CD14-positive monocyte (primary cell): ENCODE results near the gene PDE1A. TPM values are rescaled to one million over a fixed set of nuclear protein-coding genes. Genes with fewer than 3 reads are reported as not detected.

Experiments used
- DNase-seq, 3 donors: peaks; one replicate each; pipeline ENCODE4 v3.0.0-alpha.2; 2011 to 2022
- H2AFZ ChIP-seq: 2 replicates; pipeline ENCODE4 v1.6.0; 2012; ENCODE audit warnings: mild to moderate bottlenecking, low read depth, low read length, inconsistent platforms; ENCODE audit not compliant: insufficient read depth, poor library complexity, severe bottlenecking
- H3K27ac ChIP-seq, 2 donors: 1 replicate in 1 of 2; 2 replicates in 1 of 2; pipeline ENCODE4 v1.5.1; 2012 to 2013; ENCODE audit warnings: low read length in 2 of 2, control low read depth in 1 of 2, inconsistent platforms in 1 of 2, low read depth in 1 of 2, mild to moderate bottlenecking in 1 of 2
- H3K27me3 ChIP-seq, 2 donors: one replicate each; pipeline versions ENCODE4 v1.6.0 to v1.6.1; 2011 to 2013; ENCODE audit warnings: low read length in 2 of 2; ENCODE audit not compliant: control insufficient read depth in 2 of 2, insufficient read depth in 2 of 2
- H3K36me3 ChIP-seq, 2 donors: replicated peaks in 1 of 2; 1 replicate in 1 of 2; 2 replicates in 1 of 2; pipeline versions ENCODE4 v1.5.1 to v1.6.1; 2012 to 2013; ENCODE audit warnings: low read length in 2 of 2, control low read depth in 1 of 2, inconsistent platforms in 1 of 2, mild to moderate bottlenecking in 1 of 2; ENCODE audit not compliant: insufficient read depth in 2 of 2, control insufficient read depth in 1 of 2
- H3K4me1 ChIP-seq, 2 donors: 1 replicate in 1 of 2; 2 replicates in 1 of 2; pipeline versions ENCODE4 v1.5.1 to v1.6.1; 2012 to 2013; ENCODE audit warnings: low read length in 2 of 2, control low read depth in 1 of 2, inconsistent platforms in 1 of 2, mild to moderate bottlenecking in 1 of 2, moderate library complexity in 1 of 2; ENCODE audit not compliant: insufficient read depth in 2 of 2, control insufficient read depth in 1 of 2
- H3K4me2 ChIP-seq: replicated peaks from 2 replicates; pipeline ENCODE3; 2012; ENCODE audit warnings: low read length, moderate library complexity, mild to moderate bottlenecking; ENCODE audit not compliant: poor library complexity, severe bottlenecking; ENCODE audit errors: extremely low read depth
- H3K4me3 ChIP-seq, 3 experiments: fragments of 200-600 bp in 1 of 3; sonication (generic) in 1 of 3; replicated peaks in 1 of 3; 1 replicate in 2 of 3; 2 replicates in 1 of 3; pipeline ENCODE4 v1.5.1; 2011 to 2013; ENCODE audit warnings: low read length in 3 of 3, mild to moderate bottlenecking in 3 of 3, control low read depth in 2 of 3, low read depth in 2 of 3, inconsistent platforms in 1 of 3, moderate library complexity in 1 of 3
- H3K79me2 ChIP-seq: 2 replicates; pipeline ENCODE4 v1.6.0; 2012; ENCODE audit warnings: mild to moderate bottlenecking, control low read depth, inconsistent platforms, low read length, moderate library complexity; ENCODE audit not compliant: insufficient read depth
- H3K9ac ChIP-seq: 2 replicates; pipeline ENCODE4 v1.6.0; 2017; ENCODE audit warnings: low read length, mild to moderate bottlenecking; ENCODE audit not compliant: insufficient read depth, poor library complexity, severe bottlenecking
- H3K9me3 ChIP-seq, 2 donors: replicated peaks in 1 of 2; 1 replicate in 1 of 2; 2 replicates in 1 of 2; pipeline versions ENCODE4 v1.5.1 to v1.6.1; 2012 to 2013; ENCODE audit warnings: low read length in 2 of 2, control low read depth in 1 of 2; ENCODE audit not compliant: control insufficient read depth in 1 of 2, insufficient read depth in 1 of 2
- H4K20me1 ChIP-seq: 2 replicates; pipeline ENCODE4 v1.6.0; 2012; ENCODE audit warnings: mild to moderate bottlenecking, low read length, control low read depth, moderate library complexity; ENCODE audit not compliant: insufficient read depth
- H3K27ac Mint-ChIP-seq, 7 donors: one replicate each; pipeline ENCODE4 v1.8.0; 2020; ENCODE audit warnings: mild to moderate bottlenecking in 7 of 7, mixed read lengths in 7 of 7, moderate library complexity in 6 of 7, inconsistent platforms in 2 of 7
- H3K27me3 Mint-ChIP-seq, 3 donors: one replicate each; pipeline ENCODE4 v1.8.0; 2021 to 2022; ENCODE audit warnings: low read depth in 3 of 3, mild to moderate bottlenecking in 3 of 3, mixed read lengths in 3 of 3, moderate library complexity in 3 of 3, inconsistent platforms in 1 of 3
- H3K36me3 Mint-ChIP-seq, 2 donors: one replicate each; pipeline ENCODE4 v1.8.0; 2020; ENCODE audit warnings: mixed read lengths in 2 of 2, inconsistent platforms in 1 of 2, mild to moderate bottlenecking in 1 of 2
- H3K4me1 Mint-ChIP-seq: one replicate; pipeline ENCODE4 v1.8.0; 2020; ENCODE audit warnings: mild to moderate bottlenecking, mixed read lengths
- H3K4me3 Mint-ChIP-seq, 2 donors: one replicate each; pipeline ENCODE4 v1.8.0; 2020; ENCODE audit warnings: mild to moderate bottlenecking in 2 of 2, mixed read lengths in 2 of 2, moderate library complexity in 1 of 2
- H3K9me3 Mint-ChIP-seq, 7 donors: one replicate each; pipeline ENCODE4 v1.8.0; 2020 to 2022; ENCODE audit warnings: mixed read lengths in 7 of 7, mild to moderate bottlenecking in 6 of 7, moderate library complexity in 6 of 7, inconsistent platforms in 2 of 7
- WGBS: methylation state at CpG from one replicate; pipeline ENCODE4 v1.1.5; 2013; ENCODE audit warnings: missing lambda C conversion rate; ENCODE audit not compliant: insufficient coverage; 5-methylcytosine and 5-hydroxymethylcytosine counted together
- intact Hi-C, 2 donors: fragments of 100-400 bp; cut with micrococcal nuclease; formaldehyde crosslinking; loops; one replicate each; pipeline versions ENCODE4 v1.15.0 to v1.15.1; 2023
- polyA plus RNA-seq, 3 donors: library from polyadenylated mRNA; depleted of rRNA in 1 of 3; unstranded in 2 of 3; stranded (reverse) in 1 of 3; fragments of 300-500 nt in 2 of 3; fragments of >200 nt in 1 of 3; fragmentation: Illumina TruSeq in 2 of 3; gene quantifications; 1 replicate in 2 of 3; 2 replicates in 1 of 3; pipeline ENCODE4 v1.2.3, GENCODE V29; 2012 to 2021
- TF ChIP-seq, protein P1 (sequence below): fragments of 200-600 bp; IDR thresholded peaks from one replicate; pipeline ENCODE4 v1.8.0; 2022; ENCODE audit warnings: antibody characterized with exemption, mild to moderate bottlenecking

PDE1A gene
- polyA plus RNA-seq, 3 donors, result not detected

DNA sequence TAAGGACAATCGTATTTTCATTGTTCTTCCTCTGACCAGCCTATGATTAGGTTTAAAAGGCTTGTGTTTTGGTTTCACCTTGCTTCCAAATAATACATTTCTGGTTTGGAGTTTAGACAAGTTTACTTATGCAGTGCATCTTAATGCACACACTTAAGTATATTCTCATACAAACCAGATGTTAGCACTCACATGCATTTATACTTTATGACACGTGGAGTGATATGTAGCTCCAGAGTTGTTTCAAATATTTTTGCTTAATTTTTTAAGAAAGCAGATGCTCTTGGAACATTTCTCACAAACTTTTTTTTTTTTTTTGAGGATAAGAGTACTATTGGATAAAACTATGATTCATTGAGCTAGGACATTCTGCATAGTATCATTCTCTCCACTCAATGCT, 109.9 kb downstream of the PDE1A start:
- H2AFZ ChIP-seq, result no peak overlapping the region
- Mint-ChIP-seq H3K27ac (no peak overlapping the region), H3K4me1 (no peaks in the 10 kb centered on the region), H3K4me3 (no peak overlapping the region), H3K9me3 (no peaks in the 10 kb centered on the region), H3K36me3 (no peaks in the 10 kb centered on the region), H3K27me3 (no peaks in the 10 kb centered on the region)
- H4K20me1 ChIP-seq, result no peaks in the 10 kb centered on the region
- no peak overlapping the region for H3K4me3 ChIP-seq
- H3K27ac ChIP-seq, result no peak overlapping the region
- no peak overlapping the region for H3K9ac ChIP-seq
- no CpG with 5 or more reads among the region's 2 CpGs for WGBS
- no peak for DNase-seq
- H3K4me1 ChIP-seq, result no peaks in the 10 kb centered on the region
- intact Hi-C loops, result no loop called here
- H3K9me3 ChIP-seq, result no peaks in the 10 kb centered on the region
- TF ChIP-seq, protein P1, sequence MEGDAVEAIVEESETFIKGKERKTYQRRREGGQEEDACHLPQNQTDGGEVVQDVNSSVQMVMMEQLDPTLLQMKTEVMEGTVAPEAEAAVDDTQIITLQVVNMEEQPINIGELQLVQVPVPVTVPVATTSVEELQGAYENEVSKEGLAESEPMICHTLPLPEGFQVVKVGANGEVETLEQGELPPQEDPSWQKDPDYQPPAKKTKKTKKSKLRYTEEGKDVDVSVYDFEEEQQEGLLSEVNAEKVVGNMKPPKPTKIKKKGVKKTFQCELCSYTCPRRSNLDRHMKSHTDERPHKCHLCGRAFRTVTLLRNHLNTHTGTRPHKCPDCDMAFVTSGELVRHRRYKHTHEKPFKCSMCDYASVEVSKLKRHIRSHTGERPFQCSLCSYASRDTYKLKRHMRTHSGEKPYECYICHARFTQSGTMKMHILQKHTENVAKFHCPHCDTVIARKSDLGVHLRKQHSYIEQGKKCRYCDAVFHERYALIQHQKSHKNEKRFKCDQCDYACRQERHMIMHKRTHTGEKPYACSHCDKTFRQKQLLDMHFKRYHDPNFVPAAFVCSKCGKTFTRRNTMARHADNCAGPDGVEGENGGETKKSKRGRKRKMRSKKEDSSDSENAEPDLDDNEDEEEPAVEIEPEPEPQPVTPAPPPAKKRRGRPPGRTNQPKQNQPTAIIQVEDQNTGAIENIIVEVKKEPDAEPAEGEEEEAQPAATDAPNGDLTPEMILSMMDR, result no peak
- no peaks in the 10 kb centered on the region for H3K36me3 ChIP-seq
- H3K27me3 ChIP-seq, result no peaks in the 10 kb centered on the region
- no peak overlapping the region for H3K4me2 ChIP-seq
- no peaks in the 10 kb centered on the region for H3K79me2 ChIP-seq

DNA sequence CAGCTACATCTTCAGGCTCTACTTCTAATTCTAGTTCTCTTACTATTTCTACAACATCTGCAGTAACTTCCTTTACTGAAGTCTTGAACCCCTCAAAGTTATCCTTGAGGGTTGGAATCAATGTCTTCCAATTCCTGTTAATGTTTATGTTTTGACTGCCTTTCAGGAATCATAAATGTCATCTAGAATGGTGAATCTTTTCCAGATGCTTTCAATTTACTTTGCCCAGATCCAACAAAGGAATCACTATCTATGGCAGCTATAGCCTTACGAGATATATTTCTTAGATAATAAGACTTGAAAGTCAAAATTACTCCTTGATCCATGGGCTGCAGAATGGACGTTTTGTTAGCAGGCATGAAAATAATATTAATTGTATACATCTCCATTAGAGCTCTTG, 123.9 kb downstream of the PDE1A start:
- Histone ChIP-seq H3K4me1 (no peaks in the 10 kb centered on the region), H3K9me3 (no peaks in the 10 kb centered on the region), H2AFZ (no peak overlapping the region), H3K4me3 (no peak overlapping the region), H3K27ac (no peak overlapping the region), H3K4me2 (no peak overlapping the region), H3K27me3 (no peaks in the 10 kb centered on the region), H4K20me1 (no peaks in the 10 kb centered on the region), H3K36me3 (no peaks in the 10 kb centered on the region), H3K9ac (no peak overlapping the region), H3K79me2 (no peaks in the 10 kb centered on the region)
- Mint-ChIP-seq H3K36me3 (no peaks in the 10 kb centered on the region), H3K4me3 (no peak overlapping the region), H3K27me3 (peaks cover 0 to 2% (median 0%) of the 10 kb centered on the region in 3 donors), H3K4me1 (no peaks in the 10 kb centered on the region), H3K27ac (no peak overlapping the region), H3K9me3 (peaks cover 0 to 2% (median 0%) of the 10 kb centered on the region in 7 donors)
- TF ChIP-seq, protein P1, result no peak
- intact Hi-C loops, result no loop called here
- WGBS, result no CpG with 5 or more reads among the region's 2 CpGs
- DNase-seq, result no peak
